WERI-Rb-1 (cell line): ENCODE data around the gene KLHL3.

ENCODE experiments used
- DNase-seq: peaks from one replicate; pipeline ENCODE4 v3.0.0-alpha.2; 2020
- H3K27ac ChIP-seq: fragments of 250-450 bp; sonication (Bioruptor Pico); 2 replicates; pipeline ENCODE4 v1.5.1; 2020; ENCODE audit warnings: mild to moderate bottlenecking, moderate library complexity
- H3K27me3 ChIP-seq: fragments of 250-450 bp; sonication (Bioruptor Pico); 2 replicates; pipeline ENCODE4 v1.5.1; 2021; ENCODE audit warnings: mild to moderate bottlenecking, low read depth, moderate library complexity; ENCODE audit not compliant: insufficient read depth, severe bottlenecking
- H3K36me3 ChIP-seq: fragments of 250-450 bp; sonication (Bioruptor Pico); 2 replicates; pipeline ENCODE4 v1.5.1; 2020; ENCODE audit warnings: mild to moderate bottlenecking, moderate library complexity
- H3K4me3 ChIP-seq: 2 replicates; pipeline ENCODE4 v1.5.1; 2011; ENCODE audit warnings: low read depth, mild to moderate bottlenecking, control low read depth, low read length
- H3K9me3 ChIP-seq: fragments of 250-450 bp; sonication (Bioruptor Pico); 2 replicates; pipeline ENCODE4 v1.5.1; 2021; ENCODE audit warnings: mild to moderate bottlenecking, moderate library complexity; ENCODE audit not compliant: severe bottlenecking
- CTCF ChIP-seq: IDR thresholded peaks from 2 replicates; pipeline ENCODE4 v1.5.1; 2011; ENCODE audit warnings: low read depth, mild to moderate bottlenecking, control low read depth, inconsistent platforms, low read length

Gene KLHL3

GRCh38 chr5:137710086-137710485, 25.8 kb downstream of the KLHL3 start:
- Histone ChIP-seq H3K4me3 (no peak overlapping the region), H3K36me3 (no peaks in the 10 kb centered on the region; the same call in 1 of the 2 replicates), H3K27ac (no peak overlapping the region), H3K9me3 (peaks cover 5% of the 10 kb centered on the region), H3K27me3 (no peaks in the 10 kb centered on the region)
- no peak for DNase-seq
- TF ChIP-seq CTCF = no peak

DNA sequence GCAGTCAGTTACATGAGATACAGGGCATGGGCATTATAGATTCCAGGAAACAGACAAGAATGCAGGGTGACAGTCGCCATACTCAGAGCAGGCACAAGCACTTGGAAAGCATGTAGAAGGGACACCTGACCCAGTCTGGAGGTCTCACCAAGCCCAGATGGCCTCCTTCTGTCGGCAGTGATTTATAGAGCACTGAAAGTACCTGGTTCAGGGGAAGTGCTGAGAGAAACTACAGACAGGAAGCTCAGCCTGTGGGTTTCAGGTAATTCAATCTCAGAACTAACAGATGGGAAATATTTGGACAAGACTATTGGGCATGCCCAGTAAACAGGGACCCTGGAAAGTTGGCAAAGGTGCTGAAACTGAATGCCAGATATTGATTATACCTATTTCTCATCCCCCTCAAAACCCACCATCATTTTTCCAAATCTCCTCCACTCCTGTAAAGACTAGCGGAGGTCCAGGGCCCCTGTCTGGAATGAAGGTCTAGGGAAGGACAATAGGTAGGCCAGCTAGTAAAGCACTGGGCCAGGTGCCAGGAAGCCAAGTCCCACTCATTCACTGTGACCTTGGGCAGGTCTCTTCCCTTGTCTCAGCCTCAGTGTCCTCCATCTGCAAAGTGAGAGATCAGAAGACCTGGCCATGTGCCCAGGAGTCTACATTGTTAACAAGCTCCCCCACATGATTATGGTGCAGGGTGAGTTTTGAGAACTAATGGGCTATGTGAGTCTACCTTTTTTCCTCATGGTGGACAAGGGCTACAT, 26.9 kb downstream of the KLHL3 start:
- Histone ChIP-seq H3K4me3 (no peak overlapping the region), H3K27me3 (no peaks in the 10 kb centered on the region), H3K27ac (no peak overlapping the region), H3K36me3 (no peaks in the 10 kb centered on the region), H3K9me3 (peaks cover 4% of the 10 kb centered on the region)
- no peak for TF ChIP-seq CTCF
- DNase-seq = no peak

GRCh38 chr5:137708062-137708461, 27.8 kb downstream of the KLHL3 start:
- Histone ChIP-seq H3K27me3 (no peaks in the 10 kb centered on the region), H3K4me3 (no peak overlapping the region), H3K9me3 (no peaks in the 10 kb centered on the region), H3K36me3 (no peaks in the 10 kb centered on the region), H3K27ac (no peak overlapping the region)
- no peak for TF ChIP-seq CTCF
- DNase-seq = no peak

DNA sequence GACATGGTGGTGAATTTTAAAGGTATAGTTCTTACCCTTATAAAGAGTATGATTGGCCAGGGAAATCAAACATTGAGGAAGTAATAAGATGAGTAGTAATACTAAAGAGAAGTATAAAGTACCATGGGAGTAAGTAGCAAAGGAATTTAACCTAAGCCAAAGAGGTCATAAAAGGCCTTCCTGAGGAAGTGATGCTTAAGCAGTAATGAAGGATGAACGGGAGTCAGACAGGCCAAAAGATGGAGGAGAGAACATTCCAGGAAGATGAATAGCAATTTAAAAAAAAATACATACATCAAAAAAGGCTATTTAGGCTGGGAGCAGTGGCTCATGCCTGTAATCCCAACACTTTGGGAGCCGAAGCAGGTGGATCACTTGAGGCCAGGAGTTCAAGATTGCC, 29.0 kb downstream of the KLHL3 start:
- no peak for TF ChIP-seq CTCF
- no peak overlapping the region for H3K4me3 ChIP-seq
- H3K27ac ChIP-seq = no peak overlapping the region
- no peaks in the 10 kb centered on the region for H3K36me3 ChIP-seq
- H3K9me3 ChIP-seq = no peaks in the 10 kb centered on the region
- H3K27me3 ChIP-seq = no peaks in the 10 kb centered on the region
- no peak for DNase-seq

GRCh38 chr5:137705106-137705505, 30.8 kb downstream of the KLHL3 start:
- Histone ChIP-seq H3K36me3 (no peaks in the 10 kb centered on the region), H3K4me3 (no peak overlapping the region), H3K27me3 (no peaks in the 10 kb centered on the region), H3K27ac (no peak overlapping the region), H3K9me3 (no peaks in the 10 kb centered on the region)
- TF ChIP-seq CTCF = no peak
- no peak for DNase-seq

DNA sequence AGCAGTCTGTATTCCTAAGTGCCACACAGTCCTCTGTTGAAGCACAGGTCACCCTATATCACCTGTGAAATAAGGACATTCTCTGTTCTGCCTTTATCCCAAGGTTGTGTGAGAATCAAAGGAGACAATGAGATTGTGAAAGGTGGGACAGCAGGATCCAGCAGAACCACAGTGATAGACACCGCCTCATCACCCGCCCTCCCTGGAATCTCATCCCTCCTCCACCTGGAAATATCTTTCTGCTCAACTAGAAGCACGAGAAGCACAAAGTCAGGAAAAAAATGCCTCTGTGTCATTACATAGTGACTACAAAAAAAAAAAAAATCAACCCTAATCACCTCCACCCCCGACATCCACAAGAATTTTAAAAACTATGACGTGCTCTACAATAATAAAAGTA, 32.3 kb downstream of the KLHL3 start:
- H3K36me3 ChIP-seq = no peaks in the 10 kb centered on the region
- H3K9me3 ChIP-seq = no peaks in the 10 kb centered on the region
- no peak for TF ChIP-seq CTCF
- H3K27me3 ChIP-seq = no peaks in the 10 kb centered on the region
- no peak overlapping the region for H3K27ac ChIP-seq
- no peak overlapping the region for H3K4me3 ChIP-seq
- no peak for DNase-seq
